Activated CD4-positive, alpha-beta T cell treated with anti-CD3 and anti-CD28 coated beads for 48 hours (primary cell): Measurements from ENCODE around the gene TK2.

ENCODE experiments used
- DNase-seq: peaks from one replicate; pipeline ENCODE4 v3.0.0-alpha.2; 2020

Gene TK2

GRCh38 chr16:66459878-66460277 lies 90.0 kb downstream of the TK2 start:
- DNase-seq, result no peak

DNA sequence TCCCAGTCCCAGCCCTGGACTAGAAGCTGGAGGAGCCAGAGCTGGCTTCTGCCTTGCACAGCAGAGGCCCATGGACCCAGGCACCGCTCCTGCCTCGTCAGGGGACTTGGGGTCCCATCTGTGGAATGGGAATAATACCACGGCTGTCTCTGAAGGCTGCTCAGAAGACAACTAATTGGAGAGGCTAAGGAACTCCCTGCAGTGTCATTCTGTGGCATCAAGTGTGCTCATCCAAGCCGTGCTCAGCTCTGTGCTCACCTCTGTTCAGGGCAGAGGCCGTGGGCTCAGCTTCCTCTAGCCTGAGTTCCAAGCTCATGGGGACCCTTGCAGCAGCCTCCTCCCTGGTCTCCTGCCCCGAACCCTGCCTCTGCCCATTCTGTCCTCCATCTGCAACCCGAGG lies 91.1 kb downstream of the TK2 start:
- no peak for DNase-seq

DNA sequence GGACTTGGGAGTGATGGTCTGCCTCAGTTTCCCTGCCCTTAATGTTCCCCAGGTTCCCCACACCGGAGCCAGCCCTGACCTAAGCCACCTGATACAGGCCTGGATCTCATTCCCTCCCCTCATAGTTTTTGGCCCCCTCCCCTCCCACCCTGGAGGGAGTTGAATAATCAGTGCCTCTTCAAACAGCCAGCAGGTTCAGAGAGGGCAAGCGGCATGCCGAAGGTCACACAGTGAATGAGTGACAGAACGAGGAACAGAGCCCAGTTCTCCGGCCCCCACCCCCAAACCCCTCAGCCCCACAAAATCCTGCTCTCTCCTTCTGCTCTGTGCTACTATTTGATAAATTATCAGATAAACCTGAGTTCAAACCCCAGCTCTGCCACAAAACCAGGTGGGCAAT lies 91.6 kb downstream of the TK2 start:
- DNase-seq, result no peak
